Smooth muscle cell (in vitro differentiated cells): ENCODE data around the gene STXBP5. TPM values are rescaled to one million over a fixed set of nuclear protein-coding genes. Genes with fewer than 3 reads are reported as not detected.

Experiments used
- DNase-seq: peaks from one replicate; lab custom pipeline; 2025; ENCODE audit not compliant: unreplicated experiment; lab: John Stamatoyannopoulos, UW
- H2AFZ ChIP-seq: fragments of 200-600 bp; sonication (generic); 2 replicates; pipeline ENCODE4 v1.6.0; 2016; ENCODE audit warnings: antibody characterized with exemption, low read depth, mild to moderate bottlenecking
- H3F3A ChIP-seq: fragments of 200-600 bp; sonication (generic); 2 replicates; pipeline ENCODE4 v1.6.0; 2017; ENCODE audit warnings: antibody characterized with exemption, low read depth
- H3K27ac ChIP-seq: fragments of 200-600 bp; sonication (generic); 2 replicates; pipeline ENCODE4 v1.5.1; 2016; ENCODE audit warnings: low read depth, mild to moderate bottlenecking
- H3K27me3 ChIP-seq: fragments of 200-600 bp; sonication (generic); 2 replicates; pipeline ENCODE4 v1.6.1; 2016; ENCODE audit warnings: low read depth, mild to moderate bottlenecking
- H3K36me3 ChIP-seq: fragments of 200-600 bp; sonication (generic); 2 replicates; pipeline ENCODE4 v1.5.1; 2016; ENCODE audit warnings: low read depth
- H3K4me1 ChIP-seq: fragments of 200-600 bp; sonication (generic); 2 replicates; pipeline ENCODE4 v1.5.1; 2016; ENCODE audit warnings: low read depth
- H3K4me2 ChIP-seq: fragments of 200-600 bp; sonication (generic); 2 replicates; pipeline ENCODE4 v1.6.0; 2016; ENCODE audit warnings: mild to moderate bottlenecking
- H3K4me3 ChIP-seq: fragments of 200-600 bp; sonication (generic); 2 replicates; pipeline ENCODE4 v1.5.1; 2016; ENCODE audit warnings: mild to moderate bottlenecking
- H3K79me2 ChIP-seq: fragments of 200-600 bp; sonication (generic); 2 replicates; pipeline ENCODE4 v1.6.0; 2016; ENCODE audit warnings: low read depth, mild to moderate bottlenecking
- H3K9ac ChIP-seq: fragments of 200-600 bp; sonication (generic); 2 replicates; pipeline ENCODE4 v1.6.0; 2016; ENCODE audit warnings: low read depth
- H3K9me3 ChIP-seq: fragments of 200-600 bp; sonication (generic); replicated peaks from 2 replicates; pipeline ENCODE4 v1.5.1; 2016; ENCODE audit warnings: low read depth
- H4K20me1 ChIP-seq: fragments of 200-600 bp; sonication (generic); 2 replicates; pipeline ENCODE4 v1.6.0; 2016; ENCODE audit warnings: low read depth
- WGBS: methylation state at CpG from one replicate; pipeline ENCODE4 v1.1.7; 2016; ENCODE audit warnings: low lambda C conversion rate; 5-methylcytosine and 5-hydroxymethylcytosine counted together
- polyA plus RNA-seq: library from polyadenylated mRNA; unstranded; fragments of >200 nt; fragmentation: Nextera tagmentation; extraction: Ambion mirVana; gene quantifications from 2 replicates; pipeline ENCODE4 v1.2.1, GENCODE V29; 2016
- total RNA-seq: library from RNA; depleted of rRNA; stranded (reverse); fragments of >200 nt; gene quantifications from 2 replicates; pipeline ENCODE4 v1.2.3, GENCODE V29; 2014
- TF ChIP-seq, protein P1 (sequence below): fragments of 200-600 bp; sonication (generic); IDR thresholded peaks from 2 replicates; pipeline ENCODE4 v1.5.1; 2017; ENCODE audit warnings: borderline replicate concordance, mild to moderate bottlenecking, antibody characterized with exemption; ENCODE audit not compliant: insufficient read depth, poor library complexity, severe bottlenecking

The STXBP5 gene
- total and polyA plus RNA-seq, 2 experiments from 2014 or later = 8.8 to 25.2 TPM

GRCh38 chr6:147238906-147239305 lies 34.7 kb downstream of the STXBP5 start:
- Histone ChIP-seq H3K4me2 (no peak overlapping the region), H3F3A (no peaks in the 10 kb centered on the region), H3K9me3 (no peaks in the 10 kb centered on the region), H3K79me2 (peaks cover 16% of the 10 kb centered on the region), H3K4me3 (no peak overlapping the region), H3K27me3 (no peaks in the 10 kb centered on the region), H4K20me1 (no peaks in the 10 kb centered on the region), H2AFZ (no peak overlapping the region), H3K9ac (no peak overlapping the region), H3K27ac (no peak overlapping the region), H3K4me1 (no peaks in the 10 kb centered on the region), H3K36me3 (peaks cover 17% of the 10 kb centered on the region)
- TF ChIP-seq, protein P1, sequence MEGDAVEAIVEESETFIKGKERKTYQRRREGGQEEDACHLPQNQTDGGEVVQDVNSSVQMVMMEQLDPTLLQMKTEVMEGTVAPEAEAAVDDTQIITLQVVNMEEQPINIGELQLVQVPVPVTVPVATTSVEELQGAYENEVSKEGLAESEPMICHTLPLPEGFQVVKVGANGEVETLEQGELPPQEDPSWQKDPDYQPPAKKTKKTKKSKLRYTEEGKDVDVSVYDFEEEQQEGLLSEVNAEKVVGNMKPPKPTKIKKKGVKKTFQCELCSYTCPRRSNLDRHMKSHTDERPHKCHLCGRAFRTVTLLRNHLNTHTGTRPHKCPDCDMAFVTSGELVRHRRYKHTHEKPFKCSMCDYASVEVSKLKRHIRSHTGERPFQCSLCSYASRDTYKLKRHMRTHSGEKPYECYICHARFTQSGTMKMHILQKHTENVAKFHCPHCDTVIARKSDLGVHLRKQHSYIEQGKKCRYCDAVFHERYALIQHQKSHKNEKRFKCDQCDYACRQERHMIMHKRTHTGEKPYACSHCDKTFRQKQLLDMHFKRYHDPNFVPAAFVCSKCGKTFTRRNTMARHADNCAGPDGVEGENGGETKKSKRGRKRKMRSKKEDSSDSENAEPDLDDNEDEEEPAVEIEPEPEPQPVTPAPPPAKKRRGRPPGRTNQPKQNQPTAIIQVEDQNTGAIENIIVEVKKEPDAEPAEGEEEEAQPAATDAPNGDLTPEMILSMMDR = no peak
- no peak for DNase-seq
- 97% methylated on average over 5 of the region's 5 CpGs for WGBS

DNA sequence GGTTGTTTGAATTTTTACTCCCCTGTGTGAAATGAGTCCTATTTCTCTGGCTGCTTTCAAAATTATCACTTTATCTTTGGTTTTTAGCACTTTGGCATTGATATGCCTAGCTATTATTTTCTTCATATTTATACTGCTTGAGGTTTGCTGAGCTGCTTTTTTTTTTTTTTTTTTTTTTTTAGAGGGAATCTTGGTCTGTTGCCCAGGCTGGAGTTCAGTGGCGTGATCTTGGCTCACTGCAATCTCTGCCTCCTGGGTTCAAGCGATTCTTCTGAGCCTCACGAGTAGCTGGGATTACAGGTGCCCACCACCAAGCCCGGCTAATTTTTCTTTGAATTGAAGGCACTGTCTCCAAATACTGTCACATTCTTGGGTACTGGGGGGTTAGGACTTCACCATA lies 40.6 kb downstream of the STXBP5 start:
- no peaks in the 10 kb centered on the region for H3F3A ChIP-seq
- H3K4me1 ChIP-seq = peaks cover 7% of the 10 kb centered on the region
- no peak overlapping the region for H3K4me2 ChIP-seq
- H3K4me3 ChIP-seq = no peak overlapping the region
- TF ChIP-seq, protein P1 = no peak
- 83% methylated on average over 4 of the region's 4 CpGs for WGBS
- H3K27me3 ChIP-seq = no peaks in the 10 kb centered on the region
- H2AFZ ChIP-seq = no peak overlapping the region
- no peaks in the 10 kb centered on the region for H4K20me1 ChIP-seq
- DNase-seq = no peak
- no peak overlapping the region for H3K27ac ChIP-seq
- H3K9me3 ChIP-seq = no peaks in the 10 kb centered on the region
- peaks cover 15% of the 10 kb centered on the region for H3K79me2 ChIP-seq
- peaks cover 10% of the 10 kb centered on the region for H3K36me3 ChIP-seq
- no peak overlapping the region for H3K9ac ChIP-seq

GRCh38 chr6:147245693-147246092 lies 41.5 kb downstream of the STXBP5 start:
- Histone ChIP-seq H3F3A (no peaks in the 10 kb centered on the region), H3K4me2 (no peak overlapping the region), H3K4me3 (no peak overlapping the region), H2AFZ (no peak overlapping the region), H3K4me1 (peaks cover 7% of the 10 kb centered on the region), H3K79me2 (peaks cover 11% of the 10 kb centered on the region), H3K9ac (no peak overlapping the region), H3K9me3 (no peaks in the 10 kb centered on the region), H3K36me3 (peaks cover 18% of the 10 kb centered on the region), H3K27ac (no peak overlapping the region), H4K20me1 (no peaks in the 10 kb centered on the region), H3K27me3 (no peaks in the 10 kb centered on the region)
- TF ChIP-seq, protein P1 = no peak
- WGBS = 91% methylated on average over 2 of the region's 2 CpGs
- no peak for DNase-seq

GRCh38 chr6:147246853-147247635 lies 42.8 kb downstream of the STXBP5 start:
- Histone ChIP-seq H3K4me3 (no peak overlapping the region), H3K79me2 (peaks cover 11% of the 10 kb centered on the region), H2AFZ (no peak overlapping the region), H3K27me3 (no peaks in the 10 kb centered on the region), H3K4me1 (peaks cover 7% of the 10 kb centered on the region), H3K9me3 (peaks cover 3% of the 10 kb centered on the region), H4K20me1 (no peaks in the 10 kb centered on the region), H3K27ac (no peak overlapping the region), H3K9ac (no peak overlapping the region), H3F3A (no peaks in the 10 kb centered on the region), H3K4me2 (no peak overlapping the region), H3K36me3 (peaks cover 17% of the 10 kb centered on the region)
- 98% methylated on average over 5 of the region's 5 CpGs for WGBS
- DNase-seq = no peak
- TF ChIP-seq, protein P1 = no peak
